Tibial artery (tissue), 4 donors: ENCODE measurements around the gene TAGLN2.
A peak's percentile ranks its signal among the peaks of the same experiment; 100 is the strongest.

Experiments used
- DNase-seq, 2 donors: peaks; one replicate each; pipeline ENCODE4 v3.0.0-alpha.2; 2019
- H3K27ac ChIP-seq, 2 donors: fragments of 200-600 bp; sonication (generic) in 1 of 2; 1 replicate in 1 of 2; 2 replicates in 1 of 2; pipeline ENCODE4 v1.5.1; 2018 to 2019; ENCODE audit warnings: mild to moderate bottlenecking in 1 of 2
- H3K27me3 ChIP-seq, 2 donors: fragments of 200-600 bp; sonication (generic) in 1 of 2; one replicate each; pipeline versions ENCODE4 v1.5.1 to v1.6.0; 2016 to 2019
- H3K36me3 ChIP-seq, 3 donors: fragments of 200-600 bp; sonication (generic) in 2 of 3; one replicate each; pipeline ENCODE4 v1.5.1; 2016 to 2019; ENCODE audit warnings: mild to moderate bottlenecking in 2 of 3
- H3K4me1 ChIP-seq, 4 donors: fragments of 200-600 bp; sonication (generic) in 2 of 4; 1 replicate in 3 of 4; 2 replicates in 1 of 4; pipeline ENCODE4 v1.5.1; 2016 to 2019
- H3K4me3 ChIP-seq, 2 donors: fragments of 200-600 bp; sonication (generic) in 1 of 2; 1 replicate in 1 of 2; 2 replicates in 1 of 2; pipeline ENCODE4 v1.5.1; 2018 to 2019; ENCODE audit warnings: mild to moderate bottlenecking in 2 of 2
- H3K9me3 ChIP-seq, 3 donors: fragments of 200-600 bp; sonication (generic) in 1 of 3; one replicate each; pipeline ENCODE4 v1.5.1; 2016 to 2019
- intact Hi-C: fragments of 100-400 bp; cut with DNase I; formaldehyde crosslinking; loops from one replicate; pipeline ENCODE4 v1.15.0; 2023; ENCODE audit warnings: low total_unique reads
- TF ChIP-seq, protein P1 (sequence below), 2 experiments: fragments of 200-600 bp in 1 of 2; fragments of 450-650 bp in 1 of 2; IDR thresholded peaks; one replicate each; pipeline ENCODE4 v1.5.1; 2017 to 2019; ENCODE audit warnings: antibody characterized with exemption in 2 of 2, mild to moderate bottlenecking in 1 of 2, moderate library complexity in 1 of 2

TAGLN2 gene

DNA sequence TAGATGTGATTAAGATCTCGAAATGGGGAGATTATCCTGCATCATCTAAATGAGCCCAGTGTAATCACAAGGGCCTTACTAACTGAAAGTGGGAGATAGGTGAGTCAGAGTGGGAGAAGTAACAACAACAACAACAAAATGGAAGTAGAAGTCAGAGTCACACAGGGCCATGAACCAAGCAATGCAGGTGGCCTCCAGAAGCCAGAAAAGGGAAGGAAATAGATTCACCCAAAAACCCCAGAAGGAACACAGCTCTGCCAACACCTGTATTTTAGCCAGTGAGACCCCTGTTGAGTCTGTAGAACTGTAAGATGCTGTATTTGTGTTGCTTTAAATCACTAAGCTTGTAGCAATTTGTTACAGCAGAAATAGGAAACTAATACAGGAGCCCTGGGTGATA, 4.1 kb downstream of the TAGLN2 start:
- TF ChIP-seq, protein P1, sequence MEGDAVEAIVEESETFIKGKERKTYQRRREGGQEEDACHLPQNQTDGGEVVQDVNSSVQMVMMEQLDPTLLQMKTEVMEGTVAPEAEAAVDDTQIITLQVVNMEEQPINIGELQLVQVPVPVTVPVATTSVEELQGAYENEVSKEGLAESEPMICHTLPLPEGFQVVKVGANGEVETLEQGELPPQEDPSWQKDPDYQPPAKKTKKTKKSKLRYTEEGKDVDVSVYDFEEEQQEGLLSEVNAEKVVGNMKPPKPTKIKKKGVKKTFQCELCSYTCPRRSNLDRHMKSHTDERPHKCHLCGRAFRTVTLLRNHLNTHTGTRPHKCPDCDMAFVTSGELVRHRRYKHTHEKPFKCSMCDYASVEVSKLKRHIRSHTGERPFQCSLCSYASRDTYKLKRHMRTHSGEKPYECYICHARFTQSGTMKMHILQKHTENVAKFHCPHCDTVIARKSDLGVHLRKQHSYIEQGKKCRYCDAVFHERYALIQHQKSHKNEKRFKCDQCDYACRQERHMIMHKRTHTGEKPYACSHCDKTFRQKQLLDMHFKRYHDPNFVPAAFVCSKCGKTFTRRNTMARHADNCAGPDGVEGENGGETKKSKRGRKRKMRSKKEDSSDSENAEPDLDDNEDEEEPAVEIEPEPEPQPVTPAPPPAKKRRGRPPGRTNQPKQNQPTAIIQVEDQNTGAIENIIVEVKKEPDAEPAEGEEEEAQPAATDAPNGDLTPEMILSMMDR (IDR thresholded peaks at IDR 0.05) = no peak
- intact Hi-C loops = loop anchor here (5.0 to 10.0 kb wide), 2 partner anchors 66 to 161 kb away; partner anchors contain the start of gene KCNJ9
- Histone ChIP-seq H3K9me3 (no peaks in the 10 kb centered on the region), H3K27ac (peak overlapping the region; percentile 94 to 97), H3K36me3 (peaks cover 23 to 35% (median 33%) of the 10 kb centered on the region in 3 donors), H3K4me3 (peak overlapping the region in 1 of 2 donors; percentile 99), H3K27me3 (no peaks in the 10 kb centered on the region), H3K4me1 (peaks cover 0 to 59% (median 43%) of the 10 kb centered on the region in 4 donors)
- DNase-seq = no peak

DNA sequence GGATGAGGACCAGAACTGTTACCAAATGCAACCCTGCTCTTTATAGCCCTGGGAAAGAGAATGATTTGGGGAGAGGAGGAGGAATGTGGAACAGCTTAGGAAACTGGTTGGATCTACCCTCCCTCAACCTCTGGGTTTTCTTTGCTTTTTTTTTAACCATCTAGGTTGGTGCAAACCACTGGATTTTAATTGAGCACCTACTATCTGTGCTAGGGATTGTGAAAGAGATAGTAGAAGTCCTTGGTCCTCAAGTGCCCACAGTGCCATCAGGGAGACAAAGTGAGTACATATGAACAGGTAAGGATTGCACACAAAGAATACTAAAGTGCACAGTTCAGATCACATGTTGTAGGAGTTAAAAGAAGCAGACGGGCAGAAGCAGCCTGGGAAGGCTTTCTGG, 4.7 kb downstream of the TAGLN2 start:
- H3K9me3 ChIP-seq = no peaks in the 10 kb centered on the region
- DNase-seq = no peak
- intact Hi-C loops = loop anchor here (5.0 to 10.0 kb wide), 2 partner anchors 66 to 162 kb away; partner anchors contain the start of gene KCNJ9
- TF ChIP-seq, protein P1 (IDR thresholded peaks at IDR 0.05) = no peak
- peaks cover 0 to 59% (median 42%) of the 10 kb centered on the region in 4 donors for H3K4me1 ChIP-seq
- no peaks in the 10 kb centered on the region for H3K27me3 ChIP-seq
- H3K36me3 ChIP-seq = peaks cover 23 to 35% (median 33%) of the 10 kb centered on the region in 3 donors
- H3K27ac ChIP-seq = peak overlapping the region; percentile 94 to 97
- H3K4me3 ChIP-seq = no peak overlapping the region

DNA sequence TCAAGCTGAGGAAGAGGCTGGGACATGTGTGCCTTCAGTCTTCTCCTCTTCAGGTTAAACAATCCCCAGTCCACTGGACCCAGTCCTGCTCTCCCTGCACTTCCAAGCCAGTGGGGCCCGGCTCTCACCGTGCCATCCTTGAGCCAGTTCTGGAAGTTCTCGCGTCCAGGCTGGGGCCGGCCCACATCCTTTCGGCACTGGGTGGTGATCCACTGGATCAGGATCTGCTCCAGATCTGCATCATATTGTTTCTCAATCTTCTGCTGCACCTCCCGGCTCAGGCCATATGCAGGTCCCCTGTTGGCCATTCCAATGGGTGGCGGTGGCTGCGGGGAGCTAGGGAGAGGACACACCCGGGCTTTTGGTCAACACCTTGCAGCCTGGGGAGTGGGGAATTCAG, 5.1 kb downstream of the TAGLN2 start:
- intact Hi-C loops = loop anchor here (5.0 to 10.0 kb wide), 2 partner anchors 65 to 162 kb away; partner anchors contain the start of gene KCNJ9
- TF ChIP-seq, protein P1 (IDR thresholded peaks at IDR 0.05) = no peak
- H3K4me1 ChIP-seq = peaks cover 0 to 61% (median 42%) of the 10 kb centered on the region in 4 donors
- H3K36me3 ChIP-seq = peaks cover 23 to 35% (median 33%) of the 10 kb centered on the region in 3 donors
- no peaks in the 10 kb centered on the region for H3K27me3 ChIP-seq
- no peak overlapping the region for H3K4me3 ChIP-seq
- H3K27ac ChIP-seq = peak overlapping the region; percentile 94 to 97
- H3K9me3 ChIP-seq = no peaks in the 10 kb centered on the region
- no peak for DNase-seq

DNA sequence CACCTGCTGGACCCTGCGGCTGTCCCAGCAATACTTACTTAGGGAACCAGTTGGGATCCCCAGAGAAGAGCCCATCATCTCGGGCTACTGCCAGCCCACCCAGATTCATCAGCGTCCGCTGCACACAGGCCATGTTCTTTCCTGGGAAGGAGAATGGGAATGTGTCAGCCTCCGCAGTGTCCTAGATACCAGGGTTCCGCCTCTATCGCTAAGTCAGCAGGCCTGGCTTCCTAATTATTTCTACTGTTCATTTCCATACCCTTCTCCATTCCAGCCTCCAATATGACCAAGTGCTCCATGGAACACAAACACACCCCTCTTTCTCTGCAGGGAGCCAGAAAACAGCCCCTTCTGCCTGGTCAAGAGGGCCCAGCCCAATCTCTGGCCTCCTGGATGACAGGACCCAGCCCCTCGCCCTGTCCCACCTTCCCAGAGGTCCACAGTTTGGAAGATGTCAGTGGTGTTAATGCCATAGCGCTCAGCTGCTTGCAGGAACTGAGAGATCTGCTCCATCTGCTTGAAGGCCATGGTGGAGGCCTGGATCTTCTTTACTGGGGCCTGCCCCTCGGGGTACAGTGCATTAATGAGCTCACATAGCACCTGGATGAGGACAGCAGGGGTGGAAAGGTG, 6.0 kb downstream of the TAGLN2 start:
- H3K27ac ChIP-seq = peak overlapping the region in 1 of 2 donors; percentile 97
- TF ChIP-seq, protein P1 (IDR thresholded peaks at IDR 0.05) = no peak
- no peaks in the 10 kb centered on the region for H3K27me3 ChIP-seq
- no peak overlapping the region for H3K4me3 ChIP-seq
- peaks cover 23 to 35% (median 33%) of the 10 kb centered on the region in 3 donors for H3K36me3 ChIP-seq
- H3K9me3 ChIP-seq = no peaks in the 10 kb centered on the region
- intact Hi-C loops = no loop called here
- no peak for DNase-seq
- H3K4me1 ChIP-seq = peaks cover 0 to 61% (median 42%) of the 10 kb centered on the region in 4 donors

DNA sequence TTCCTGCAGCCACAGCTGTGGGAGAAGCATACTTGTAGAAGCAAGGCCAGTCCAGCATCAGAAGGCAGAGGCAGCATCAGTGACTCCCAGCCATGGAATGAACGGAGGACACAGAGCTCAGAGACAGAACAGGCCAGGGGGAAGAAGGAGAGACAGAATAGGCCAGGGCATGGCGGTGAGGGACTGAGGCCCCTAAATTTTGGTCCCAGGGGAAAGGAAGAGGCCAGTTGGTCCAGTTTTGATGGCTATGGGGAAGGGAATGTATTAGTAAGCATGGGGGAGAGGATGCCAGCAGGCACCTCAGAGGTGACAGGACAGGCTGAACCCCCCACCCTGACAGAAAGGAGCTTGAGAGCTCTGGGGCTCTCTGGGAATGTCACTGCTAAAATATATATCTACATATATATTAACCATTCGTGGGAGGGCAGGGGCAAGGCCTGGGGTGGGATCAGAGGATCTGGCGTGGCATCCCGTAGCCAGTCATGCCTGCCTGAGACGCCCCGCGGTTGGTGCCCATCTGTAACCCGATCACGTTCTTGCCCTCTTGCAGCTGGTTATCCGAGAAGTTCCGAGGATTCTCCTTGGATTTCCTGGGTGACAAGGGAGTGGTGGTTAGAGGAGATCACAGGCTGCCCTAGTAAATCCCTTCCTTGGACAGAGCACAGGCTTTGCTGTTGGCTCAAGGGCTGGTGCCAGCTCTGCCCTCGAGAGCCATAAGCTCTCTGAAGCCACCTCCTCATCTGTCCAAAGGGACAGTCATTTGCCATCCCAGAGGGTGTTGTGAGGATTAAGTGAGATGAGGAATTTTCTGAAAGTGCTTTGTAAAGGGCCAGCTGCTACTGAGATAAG, 6.7 kb downstream of the TAGLN2 start:
- Histone ChIP-seq H3K27ac (peak overlapping the region in 1 of 2 donors; percentile 17), H3K4me3 (no peak overlapping the region), H3K9me3 (no peaks in the 10 kb centered on the region), H3K36me3 (peaks cover 23 to 35% (median 33%) of the 10 kb centered on the region in 3 donors), H3K4me1 (peaks cover 0 to 61% (median 44%) of the 10 kb centered on the region in 4 donors), H3K27me3 (no peaks in the 10 kb centered on the region)
- TF ChIP-seq, protein P1 (IDR thresholded peaks at IDR 0.05) = no peak
- no peak for DNase-seq
- intact Hi-C loops = no loop called here
